Gastrocnemius medialis (tissue), 4 donors: ENCODE measurements around the gene TP53I13. TPM values are rescaled to one million over a fixed set of nuclear protein-coding genes. Genes with fewer than 3 reads are reported as not detected.
A peak's percentile ranks its signal among the peaks of the same experiment; 100 is the strongest.

Experiments used
- ATAC-seq, 2 donors: fragments of 150-250 bp; one replicate each; pipeline ENCODE4 v1.9.1; 2016
- DNase-seq, 2 donors: peaks; one replicate each; pipeline ENCODE4 v3.0.0-alpha.2; 2019
- H3K27ac ChIP-seq, 4 donors: fragments of 200-600 bp; sonication (generic); 1 replicate in 1 of 4; 2 replicates in 3 of 4; pipeline ENCODE4 v1.5.1; 2016 to 2018; ENCODE audit warnings: mild to moderate bottlenecking in 2 of 4, moderate library complexity in 1 of 4
- H3K27me3 ChIP-seq, 3 donors: fragments of 200-600 bp; sonication (generic) in 2 of 3; 1 replicate in 1 of 3; 2 replicates in 2 of 3; pipeline versions ENCODE4 v1.5.1 to v1.6.0; 2016 to 2019; ENCODE audit warnings: mild to moderate bottlenecking in 1 of 3, moderate library complexity in 1 of 3
- H3K36me3 ChIP-seq, 2 donors: fragments of 200-600 bp; sonication (generic) in 1 of 2; one replicate each; pipeline ENCODE4 v1.5.1; 2017 to 2018
- H3K4me1 ChIP-seq, 2 donors: fragments of 200-600 bp; sonication (generic) in 1 of 2; one replicate each; pipeline ENCODE4 v1.5.1; 2016 to 2017; ENCODE audit warnings: mild to moderate bottlenecking in 2 of 2
- H3K4me3 ChIP-seq, 4 donors: fragments of 200-600 bp; sonication (generic) in 3 of 4; 1 replicate in 1 of 4; 2 replicates in 3 of 4; pipeline ENCODE4 v1.5.1; 2016 to 2019; ENCODE audit warnings: mild to moderate bottlenecking in 2 of 4
- H3K9me3 ChIP-seq, 3 donors: fragments of 200-600 bp; sonication (generic) in 2 of 3; 1 replicate in 1 of 3; 2 replicates in 2 of 3; pipeline ENCODE4 v1.5.1; 2016 to 2019
- POLR2A ChIP-seq, 2 donors: fragments of 450-650 bp; IDR thresholded peaks; one replicate each; pipeline ENCODE4 v1.6.1; 2017; ENCODE audit warnings: antibody characterized with exemption in 2 of 2, mild to moderate bottlenecking in 2 of 2, moderate library complexity in 2 of 2
- in situ Hi-C, 4 donors: fragments of 200-750 bp; cut with MboI; loops; one replicate each; pipeline versions ENCODE4 v1.15.0 to v1.8.0; 2017; ENCODE audit warnings: low sequenced_read_pairs in 4 of 4
- intact Hi-C: fragments of 100-400 bp; cut with DNase I; formaldehyde crosslinking; loops from one replicate; pipeline ENCODE4 v1.15.1; 2023; ENCODE audit warnings: low total_unique reads
- total RNA-seq, 4 donors: library from RNA; depleted of rRNA; stranded (reverse); fragments of >200 nt; gene quantifications; one replicate each; pipeline versions ENCODE4 v1.1.0 to v1.2.3, GENCODE V29; 2016
- TF ChIP-seq, protein P1 (sequence below), 5 experiments: fragments of 450-650 bp in 3 of 5; fragments of 200-600 bp in 2 of 5; sonication (generic) in 2 of 5; IDR thresholded peaks in 4 of 5; conservative IDR thresholded peaks in 1 of 5; 1 replicate in 4 of 5; 2 replicates in 1 of 5; pipeline ENCODE4 v1.5.1; 2016 to 2019; ENCODE audit warnings: antibody characterized with exemption in 5 of 5, mild to moderate bottlenecking in 3 of 5, moderate library complexity in 3 of 5

Gene TP53I13
- total RNA-seq, 4 donors from 2014 or later: 31.0 to 50.2 (median 32.1) TPM

- Histone ChIP-seq H3K27me3 (no peaks in the 10 kb centered on the region), H3K36me3 (peaks cover 0 to under 1% of the 10 kb centered on the region in 2 donors), H3K4me1 (peaks cover 76 to 78% of the 10 kb centered on the region in 2 donors), H3K4me3 (peak overlapping the region; percentile 67 to 83 (median 79)), H3K27ac (peak overlapping the region; percentile 72 to 90 (median 86)), H3K9me3 (no peaks in the 10 kb centered on the region)
- no peak for TF ChIP-seq POLR2A (IDR thresholded peaks at IDR 0.05)
- TF ChIP-seq, protein P1, sequence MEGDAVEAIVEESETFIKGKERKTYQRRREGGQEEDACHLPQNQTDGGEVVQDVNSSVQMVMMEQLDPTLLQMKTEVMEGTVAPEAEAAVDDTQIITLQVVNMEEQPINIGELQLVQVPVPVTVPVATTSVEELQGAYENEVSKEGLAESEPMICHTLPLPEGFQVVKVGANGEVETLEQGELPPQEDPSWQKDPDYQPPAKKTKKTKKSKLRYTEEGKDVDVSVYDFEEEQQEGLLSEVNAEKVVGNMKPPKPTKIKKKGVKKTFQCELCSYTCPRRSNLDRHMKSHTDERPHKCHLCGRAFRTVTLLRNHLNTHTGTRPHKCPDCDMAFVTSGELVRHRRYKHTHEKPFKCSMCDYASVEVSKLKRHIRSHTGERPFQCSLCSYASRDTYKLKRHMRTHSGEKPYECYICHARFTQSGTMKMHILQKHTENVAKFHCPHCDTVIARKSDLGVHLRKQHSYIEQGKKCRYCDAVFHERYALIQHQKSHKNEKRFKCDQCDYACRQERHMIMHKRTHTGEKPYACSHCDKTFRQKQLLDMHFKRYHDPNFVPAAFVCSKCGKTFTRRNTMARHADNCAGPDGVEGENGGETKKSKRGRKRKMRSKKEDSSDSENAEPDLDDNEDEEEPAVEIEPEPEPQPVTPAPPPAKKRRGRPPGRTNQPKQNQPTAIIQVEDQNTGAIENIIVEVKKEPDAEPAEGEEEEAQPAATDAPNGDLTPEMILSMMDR (IDR thresholded peaks at IDR 0.05 in 4 of 5, conservative IDR thresholded peaks at IDR 0.05 in 1 of 5): no peak
- in situ Hi-C loops (loop anchor here in 1 of 4 donors (25.0 kb wide), 1 partner anchor 349 kb away; the partner anchor contains the start of genes EFCAB5 and SSH2), intact Hi-C loops (loop anchor here (10.0 kb wide), 1 partner anchor 437 kb away; no protein-coding TSS in a partner anchor)
- ATAC-seq (no peak), DNase-seq (no peak)
Measured at GRCh38 chr17:29588017-29588561, 19.6 kb downstream of the TP53I13 start.

- peaks cover 72 to 74% of the 10 kb centered on the region in 2 donors for H3K4me1 ChIP-seq
- H3K4me3 ChIP-seq: peak overlapping the region; percentile 67 to 83 (median 79)
- no peaks in the 10 kb centered on the region for H3K9me3 ChIP-seq
- TF ChIP-seq POLR2A (IDR thresholded peaks at IDR 0.05): peak; percentile 22 to 32
- TF ChIP-seq, protein P1 (IDR thresholded peaks at IDR 0.05 in 4 of 5, conservative IDR thresholded peaks at IDR 0.05 in 1 of 5): peak in 1 of 5 experiments; percentile 15
- DNase-seq (no peak), ATAC-seq (peak; percentile 7 to 18)
- intact Hi-C loops: loop anchor here (10.0 kb wide), 1 partner anchor 436 kb away; no protein-coding TSS in a partner anchor
- peak overlapping the region; percentile 72 to 90 (median 86) for H3K27ac ChIP-seq
- no peaks in the 10 kb centered on the region for H3K36me3 ChIP-seq
- no peaks in the 10 kb centered on the region for H3K27me3 ChIP-seq
- in situ Hi-C loops: loop anchor here in 1 of 4 donors (25.0 kb wide), 1 partner anchor 349 kb away; the partner anchor contains the start of genes EFCAB5 and SSH2
Measured at GRCh38 chr17:29588562-29589411, 20.3 kb downstream of the TP53I13 start.

DNA sequence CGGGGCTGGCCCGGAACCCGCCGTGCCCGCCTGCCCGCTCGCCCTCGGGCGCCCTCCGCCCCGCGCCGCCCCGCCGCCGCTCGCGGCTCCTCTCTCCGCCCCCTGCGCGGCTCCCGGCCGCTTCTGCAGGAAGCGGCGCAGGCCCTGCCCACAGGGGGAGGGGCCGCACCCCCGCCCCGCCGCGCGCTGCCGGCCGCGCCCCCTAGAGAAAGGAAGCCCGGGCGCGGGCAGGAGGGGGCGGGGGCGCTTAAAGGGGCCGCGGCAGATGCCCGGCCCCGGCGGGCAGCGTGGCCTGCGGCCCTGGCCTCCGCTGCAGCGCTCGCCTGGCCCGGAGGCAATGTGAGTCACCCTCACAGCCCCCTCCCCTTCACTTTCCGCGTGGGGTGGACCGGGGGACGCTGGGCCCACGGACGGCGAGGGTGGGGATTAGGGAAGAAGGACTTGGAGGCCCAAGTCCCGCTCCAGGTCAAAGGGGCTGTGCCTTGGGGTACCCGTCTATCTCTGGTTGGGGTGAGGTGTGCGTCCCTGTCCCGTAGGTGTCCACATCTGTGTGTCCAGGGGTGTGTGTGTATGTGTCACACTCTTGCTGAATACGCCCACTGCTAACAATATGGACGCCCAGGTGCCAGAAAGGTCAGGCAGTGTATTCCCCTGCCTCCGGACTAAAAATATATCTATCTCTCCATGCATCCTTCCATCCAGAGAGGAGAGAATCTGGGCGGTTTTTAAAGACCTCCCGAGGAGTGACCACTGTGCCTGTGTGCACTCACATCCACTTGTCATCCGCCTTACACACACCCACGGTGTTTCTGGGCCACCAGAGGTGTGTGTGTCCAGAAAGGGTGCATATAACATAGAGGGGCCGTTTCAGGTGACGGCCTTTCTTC lies 21.3 kb downstream of the TP53I13 start, which contains the start of gene GIT1:
GIT1 (minus strand) TSS at position 125 of the 887 bp plus-strand sequence. CDS start 270 bp downstream, outside the sequence.
- peak within 1 kb of the TSS; percentile 85 to 98 (median 93) for H3K27ac ChIP-seq
- intact Hi-C loops: loop anchor here (2.0 to 10.0 kb wide), 2 partner anchors 23 to 435 kb away; no protein-coding TSS in a partner anchor

More for the DNA sequence above, 21.3 kb downstream of the TP53I13 start, which contains the start of gene GIT1:
- DNase-seq: peak; percentile 75 to 85
- peak; percentile 61 to 62 for ATAC-seq
- TF ChIP-seq, protein P1 (IDR thresholded peaks at IDR 0.05 in 4 of 5, conservative IDR thresholded peaks at IDR 0.05 in 1 of 5): no peak
- TF ChIP-seq POLR2A (IDR thresholded peaks at IDR 0.05): peak; percentile 90 to 91
- H3K4me1 ChIP-seq: peaks cover 65 to 71% of the 10 kb centered on the region in 2 donors
- no peaks in the 10 kb centered on the region for H3K9me3 ChIP-seq
- H3K36me3 ChIP-seq: no peaks in the 10 kb centered on the region
- H3K4me3 ChIP-seq: peak within 1 kb of the TSS; percentile 67 to 89 (median 79)
- in situ Hi-C loops: loop anchor here in 1 of 4 donors (25.0 kb wide), 1 partner anchor 348 kb away; the partner anchor contains the start of genes EFCAB5 and SSH2
- H3K27me3 ChIP-seq: no peaks in the 10 kb centered on the region
